Activated CD8-positive, alpha-beta memory T cell treated with anti-CD3 and anti-CD28 coated beads, Interleukin-2, amount 50 U/mL, for 48 hours (primary cell): ENCODE data around the gene MACROD1.

Source experiments
- DNase-seq: peaks from one replicate; pipeline ENCODE4 v3.0.0-alpha.2; 2020

Gene MACROD1

DNA sequence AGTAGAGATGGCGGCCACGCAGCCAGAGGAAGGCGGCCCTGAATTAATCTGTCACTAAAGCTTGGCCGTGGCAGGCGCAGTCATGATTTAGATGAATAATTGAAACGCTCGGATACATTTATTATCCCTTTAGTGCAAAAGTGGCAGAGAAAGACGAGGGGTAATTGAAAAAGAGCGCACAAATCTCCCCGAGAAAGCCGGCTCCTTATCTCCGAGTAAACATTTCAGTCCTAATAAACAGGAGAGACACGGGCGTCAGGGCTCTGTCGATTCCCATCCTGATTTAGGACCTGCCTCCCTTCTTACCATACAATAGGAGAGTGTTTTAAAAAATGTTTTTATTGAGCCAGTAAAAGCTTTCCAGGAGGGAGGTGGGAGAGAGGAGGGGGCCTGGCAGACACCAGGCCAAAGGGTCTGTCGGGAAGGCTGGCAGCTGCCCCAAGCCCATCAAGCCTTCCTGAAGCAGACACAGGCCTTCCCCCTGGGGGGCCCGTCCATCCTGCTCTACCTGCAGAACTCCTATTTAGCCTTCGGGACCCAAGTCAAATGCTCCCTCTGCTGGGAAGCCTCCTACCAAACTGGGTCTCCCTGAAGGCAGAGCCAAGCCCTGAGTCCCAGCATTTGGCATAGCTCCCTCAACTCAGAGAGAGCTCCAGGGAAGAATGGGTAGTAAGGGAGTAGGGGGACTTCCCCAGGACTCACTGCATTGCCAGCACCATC, 156.8 kb downstream of the MACROD1 start:
- no peak for DNase-seq

DNA sequence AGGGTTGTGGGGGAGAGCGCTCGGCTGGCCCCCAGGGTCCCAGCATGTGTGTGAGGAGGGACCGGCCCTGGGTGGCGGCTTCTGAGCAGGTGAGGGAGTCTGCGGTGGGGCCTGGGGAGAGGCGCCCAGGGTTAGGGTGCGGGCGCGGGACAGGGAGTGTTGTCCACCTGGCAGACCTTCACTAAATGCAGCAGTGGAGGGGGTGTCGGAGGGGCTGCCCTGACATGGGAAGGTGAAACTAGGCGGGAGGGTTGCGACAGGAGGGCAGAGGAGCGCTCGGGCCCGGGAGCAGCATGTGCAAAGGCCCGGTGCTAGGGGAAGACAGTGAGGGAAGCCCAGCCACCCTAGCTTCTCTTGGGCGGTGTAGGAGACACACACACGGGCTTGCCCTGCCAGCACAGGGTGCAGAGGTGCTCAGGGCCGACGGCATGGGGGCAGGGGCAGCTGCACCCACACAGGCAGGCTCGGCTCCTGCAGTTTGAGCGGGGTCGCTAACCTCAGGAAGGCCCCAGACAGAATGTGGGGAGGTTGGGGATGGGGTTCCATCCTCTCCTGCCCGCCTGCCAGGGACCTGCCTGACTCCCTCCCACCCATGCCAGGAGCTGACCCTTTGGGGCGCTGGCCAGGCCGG, 157.5 kb downstream of the MACROD1 start:
- DNase-seq = no peak

DNA sequence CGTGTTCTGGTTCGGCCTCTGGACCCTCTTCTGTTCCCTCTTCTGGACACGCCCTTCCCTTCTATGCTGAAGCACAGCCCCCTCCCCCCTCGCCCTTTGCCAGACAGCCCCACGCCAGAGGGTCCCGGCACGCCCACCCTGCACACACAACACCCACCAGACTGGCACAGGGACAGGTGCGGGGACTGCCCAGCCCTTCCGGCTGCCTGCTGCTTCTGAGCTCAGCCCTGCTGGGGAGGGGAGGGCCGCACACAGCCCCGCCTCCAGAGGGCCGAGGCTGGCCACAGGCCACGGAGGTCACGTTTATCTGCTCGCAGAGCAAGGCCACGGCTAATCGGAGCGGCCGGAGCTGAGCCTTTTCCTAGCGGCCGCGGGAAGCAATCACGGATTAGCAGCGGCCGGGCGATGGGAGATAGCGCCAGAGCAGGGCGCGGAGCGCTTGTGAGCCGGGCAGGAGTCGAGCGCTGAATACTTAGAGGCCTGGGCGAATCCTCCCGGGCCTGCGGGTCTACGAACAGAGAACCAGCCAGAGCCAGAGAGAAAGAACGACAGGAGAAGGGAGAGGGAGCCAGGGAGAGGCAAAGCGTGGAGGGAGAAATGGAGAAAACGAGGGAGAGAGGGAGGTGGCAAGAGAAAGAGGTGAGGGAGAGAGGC, 158.2 kb downstream of the MACROD1 start:
- no peak for DNase-seq

DNA sequence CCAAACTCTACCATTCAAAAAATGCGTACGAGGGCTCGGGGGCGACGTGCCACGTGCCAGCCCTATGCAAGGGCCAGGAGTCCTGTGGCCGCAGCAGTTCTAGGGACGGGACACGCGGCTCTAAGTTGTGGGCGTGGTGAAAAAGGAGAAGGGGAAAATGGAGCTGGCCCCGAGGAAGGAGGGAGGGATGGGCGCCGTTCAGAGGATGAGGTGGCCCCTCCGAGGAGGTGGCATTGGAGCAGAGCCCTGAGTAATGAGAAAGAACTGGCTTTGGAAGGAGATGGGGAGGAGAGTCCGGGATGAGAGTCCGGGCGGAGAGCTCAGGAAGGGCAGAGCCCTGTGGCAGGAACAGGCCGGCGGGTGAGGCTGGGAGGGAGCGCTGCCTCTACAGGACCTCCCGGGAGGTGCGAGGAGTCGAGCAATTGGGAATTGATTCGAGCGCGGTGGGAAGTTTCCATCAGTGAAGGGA, 158.7 kb downstream of the MACROD1 start:
- DNase-seq = no peak

DNA sequence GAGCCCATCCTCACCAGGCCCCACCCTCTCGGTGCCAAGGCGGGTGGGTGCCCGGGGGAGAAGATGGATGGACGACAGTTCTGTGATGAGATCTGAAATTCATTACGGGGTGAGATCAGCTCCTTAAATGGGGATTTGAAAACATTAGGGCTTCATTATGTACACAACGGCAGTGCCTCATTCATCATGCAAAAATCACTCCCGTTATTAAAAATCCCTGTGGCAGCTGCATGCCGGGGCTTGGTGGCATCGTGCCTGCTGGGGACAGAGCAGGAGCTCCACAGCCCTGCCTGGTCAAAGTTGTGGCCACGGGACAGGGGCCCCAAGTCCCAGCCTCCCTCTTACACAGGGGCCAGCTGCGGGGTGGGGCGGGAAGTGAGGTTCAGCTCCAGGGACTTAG, 159.5 kb downstream of the MACROD1 start:
- no peak for DNase-seq

DNA sequence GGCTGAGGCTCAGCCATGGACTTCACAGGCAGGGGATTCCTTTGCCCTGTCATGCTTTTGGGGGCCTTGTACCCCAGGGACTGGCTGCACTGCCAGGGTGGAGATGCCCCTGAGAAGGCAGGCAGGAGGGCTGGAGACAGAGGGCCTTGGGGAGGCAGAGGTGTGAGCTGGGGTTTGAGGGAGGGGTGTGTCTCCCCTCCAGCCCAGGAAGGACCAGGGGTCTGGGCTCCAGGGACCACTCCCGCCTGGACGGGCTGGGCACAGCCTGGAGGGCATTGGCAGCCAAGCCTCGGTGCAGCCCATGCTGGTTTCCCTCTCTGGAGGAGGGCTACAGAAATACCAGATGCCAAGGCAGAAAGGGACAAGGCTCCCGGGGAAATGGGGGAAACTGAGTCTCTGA, 160.2 kb downstream of the MACROD1 start:
- no peak for DNase-seq

DNA sequence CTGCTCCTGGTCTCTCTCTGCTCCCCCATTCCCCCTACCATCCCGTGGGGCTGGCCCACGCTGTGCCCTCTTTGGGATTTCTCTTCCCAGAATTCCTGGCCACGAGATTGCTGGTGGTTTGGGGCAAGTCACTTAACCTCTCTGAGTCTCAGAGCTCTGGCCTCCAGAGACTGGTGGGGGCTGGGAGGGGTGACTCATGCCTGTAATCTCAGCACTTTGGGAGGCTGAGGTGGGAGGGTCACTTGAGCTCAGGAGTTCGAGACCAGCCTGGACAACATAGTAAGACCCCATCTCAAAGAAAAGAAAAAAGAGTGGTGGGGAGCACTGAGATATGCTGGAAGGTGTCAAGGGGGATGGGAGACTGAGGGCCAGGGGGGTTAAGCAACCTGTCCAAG, 161.3 kb downstream of the MACROD1 start:
- no peak for DNase-seq

DNA sequence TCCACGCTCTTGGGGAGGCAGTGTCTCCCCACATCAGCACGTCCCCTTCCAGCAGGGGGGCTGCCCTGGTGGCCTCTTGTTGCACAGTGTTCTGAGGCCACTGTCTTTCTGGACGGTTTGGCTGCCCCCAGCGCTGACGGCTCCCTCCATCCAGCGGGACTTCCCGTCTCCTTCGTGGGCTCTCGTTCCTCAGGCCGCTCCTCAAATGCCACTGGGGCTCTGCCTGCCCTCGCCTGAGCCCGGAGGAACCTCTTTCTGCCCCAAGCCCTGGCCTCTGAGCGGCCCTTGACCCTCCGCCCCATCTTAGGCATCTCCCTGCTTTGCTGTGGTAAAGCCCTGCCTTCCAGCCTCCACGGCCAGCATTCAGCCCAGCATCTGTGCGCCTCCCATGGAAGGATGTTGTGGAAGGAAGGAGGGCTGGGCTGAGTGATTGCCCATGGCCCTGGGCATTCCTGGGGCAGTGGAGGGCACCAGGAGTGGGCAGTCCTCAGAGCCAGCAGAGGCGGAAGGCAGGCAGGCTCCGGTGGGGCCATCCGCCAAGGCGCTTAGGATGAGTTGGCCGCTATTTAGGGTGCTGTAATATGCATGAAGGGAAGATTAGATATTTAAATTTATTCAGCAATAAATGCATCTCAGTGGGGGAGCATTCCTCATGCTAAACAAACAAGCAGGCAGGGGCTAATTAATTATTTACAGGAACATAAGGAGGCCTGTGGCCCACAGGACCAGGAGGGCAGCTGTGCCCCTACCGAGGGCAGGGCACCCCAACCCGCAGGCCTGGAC, 161.9 kb downstream of the MACROD1 start:
- DNase-seq = no peak

DNA sequence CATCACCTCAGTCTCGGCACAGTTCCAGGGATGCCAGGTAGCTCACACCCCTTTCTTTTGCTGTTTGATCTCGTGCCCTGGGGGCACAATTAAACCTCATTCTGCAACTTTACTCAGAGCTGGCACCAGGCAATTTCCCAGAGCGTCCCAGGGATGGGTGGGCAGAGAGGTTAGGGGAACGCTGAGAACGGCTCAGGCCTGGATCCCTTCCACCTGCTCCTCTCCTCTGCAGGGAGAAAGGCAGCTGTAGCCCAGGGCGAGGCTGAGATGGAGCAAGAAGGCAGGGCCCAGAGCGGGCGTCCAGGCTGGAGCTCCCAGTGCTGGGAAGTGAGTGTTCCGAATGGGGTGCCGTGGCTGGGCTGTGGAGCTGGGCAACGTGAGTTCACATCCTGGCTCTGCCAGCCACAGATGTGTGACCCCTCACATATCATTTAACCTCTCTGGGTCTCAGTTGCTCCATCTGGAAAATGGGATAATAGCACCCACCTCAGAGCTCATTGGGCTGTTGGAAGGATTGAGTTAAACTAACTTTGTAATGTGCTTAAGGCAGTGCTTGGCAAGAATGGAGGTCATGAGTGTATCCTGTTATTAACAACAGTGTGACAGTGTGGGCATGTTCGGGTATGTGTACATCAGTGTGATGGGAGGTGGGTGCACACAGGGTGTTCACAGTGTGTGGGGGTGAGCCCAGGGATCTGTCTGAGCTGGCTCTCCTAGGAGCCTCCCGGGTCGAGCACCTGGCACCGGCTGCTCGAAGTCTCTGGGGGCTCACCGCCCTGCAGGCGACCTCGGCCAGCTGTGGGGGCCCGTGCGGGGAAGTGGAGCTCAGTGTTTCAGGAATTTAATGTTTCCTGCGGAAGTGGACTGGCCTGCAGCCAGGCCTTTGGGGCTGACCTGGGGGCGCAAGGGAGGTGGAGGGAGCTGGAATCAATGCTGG, 164.2 kb downstream of the MACROD1 start:
- DNase-seq = no peak

DNA sequence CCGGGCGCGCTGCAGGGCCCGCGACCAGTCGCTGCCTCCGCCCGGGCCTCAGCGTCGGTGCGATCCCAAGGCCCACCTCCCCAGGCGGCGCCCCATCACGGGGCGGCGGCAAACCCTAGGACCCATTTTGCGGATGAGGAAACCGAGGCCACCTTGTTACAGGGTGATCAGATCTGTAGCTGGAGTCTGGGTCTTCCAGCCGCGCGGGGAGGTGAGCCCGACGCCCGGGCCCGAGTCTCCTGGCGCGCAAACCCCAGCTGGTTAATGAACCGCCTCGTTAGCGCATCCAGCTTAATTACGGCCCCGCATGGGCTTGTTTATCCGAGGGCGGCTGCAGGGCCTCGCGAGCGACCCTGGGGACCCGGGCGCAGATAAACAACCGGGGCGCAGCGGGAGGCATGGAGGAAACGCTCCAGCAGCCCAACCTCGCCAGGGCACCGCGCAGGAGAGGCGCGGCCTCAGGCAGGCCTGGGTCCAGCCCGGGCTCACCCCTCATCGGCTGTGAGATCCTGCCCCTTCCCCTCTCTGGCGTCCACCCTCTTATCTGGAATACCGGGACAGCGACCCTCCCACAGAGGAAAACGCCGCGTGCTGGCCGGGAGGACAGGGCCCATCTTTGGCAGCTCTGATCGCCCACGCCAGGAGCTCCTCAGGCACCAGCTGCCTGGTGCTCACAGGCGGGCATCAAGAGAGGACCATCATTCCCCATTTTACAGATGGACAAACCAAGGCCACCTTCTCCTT, 165.0 kb downstream of the MACROD1 start:
- no peak for DNase-seq

DNA sequence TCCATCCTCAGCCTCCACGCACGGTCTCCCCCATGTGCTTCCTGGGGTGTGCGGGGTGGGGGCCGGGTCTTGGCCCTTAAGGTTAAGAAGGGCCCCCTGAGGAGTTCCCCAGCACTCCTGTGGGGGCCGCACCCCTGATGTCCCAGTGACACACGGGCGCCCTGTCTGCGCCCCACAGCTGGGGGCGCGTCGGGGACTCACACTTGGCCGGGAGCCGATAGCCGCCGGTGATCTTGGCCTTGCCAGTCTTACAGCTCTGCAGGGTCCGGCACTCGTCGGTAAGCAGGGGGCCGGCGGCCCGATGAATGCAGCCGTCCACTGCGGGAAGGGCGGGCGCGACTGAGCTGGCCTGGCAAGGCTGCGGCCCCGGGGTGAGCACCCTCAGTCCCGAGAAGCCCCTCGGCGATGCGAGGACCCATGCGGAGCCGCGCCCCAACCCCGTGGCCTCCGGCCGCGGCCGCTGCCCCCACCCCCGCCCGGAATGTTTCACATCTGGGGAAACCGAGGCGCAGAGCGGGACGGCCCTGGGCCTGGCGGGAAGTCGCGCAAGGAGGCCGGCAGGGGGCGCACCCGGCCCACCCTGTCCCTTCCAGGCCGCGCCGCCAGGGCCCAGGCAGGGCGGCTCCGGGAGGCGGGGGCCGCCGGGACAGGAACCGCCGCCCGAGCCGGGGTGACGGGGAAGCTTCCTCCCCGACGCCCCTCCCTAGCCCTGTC, 165.7 kb downstream of the MACROD1 start:
- DNase-seq = peak; percentile 90

DNA sequence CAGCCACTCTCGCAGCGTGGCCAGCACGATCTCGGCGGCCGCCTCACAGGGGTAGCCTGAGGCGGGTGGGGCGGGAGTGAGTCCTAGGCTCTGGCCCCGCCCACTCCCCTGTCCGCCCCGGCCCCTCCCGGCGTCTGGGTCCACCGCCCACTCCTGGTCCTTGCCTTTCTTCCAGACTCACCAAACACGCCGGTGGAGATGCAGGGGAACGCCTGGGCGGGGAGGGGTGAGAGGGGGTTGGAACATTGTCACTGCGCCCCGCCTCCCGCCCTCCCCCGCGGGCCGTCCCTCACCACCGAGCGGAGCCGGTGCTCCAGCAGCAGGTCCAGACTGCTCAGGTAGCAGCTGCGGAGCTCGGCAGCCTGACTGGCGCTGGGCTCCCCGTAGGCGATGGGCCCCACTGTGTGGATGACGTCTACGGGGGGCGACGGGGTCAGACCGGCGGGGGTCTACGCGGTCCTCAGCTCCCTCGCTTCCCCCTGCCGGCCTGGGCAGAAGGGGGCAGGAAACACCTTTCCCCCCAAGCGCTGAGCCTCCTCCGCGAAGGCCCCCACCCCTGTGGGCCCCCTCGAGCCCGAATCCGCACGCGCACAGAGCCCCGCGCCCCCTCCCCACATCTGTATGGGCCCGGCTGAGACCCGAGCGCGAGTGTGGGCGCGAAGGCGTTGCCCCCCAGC, 166.4 kb downstream of the MACROD1 start:
- DNase-seq = peak; percentile 80

DNA sequence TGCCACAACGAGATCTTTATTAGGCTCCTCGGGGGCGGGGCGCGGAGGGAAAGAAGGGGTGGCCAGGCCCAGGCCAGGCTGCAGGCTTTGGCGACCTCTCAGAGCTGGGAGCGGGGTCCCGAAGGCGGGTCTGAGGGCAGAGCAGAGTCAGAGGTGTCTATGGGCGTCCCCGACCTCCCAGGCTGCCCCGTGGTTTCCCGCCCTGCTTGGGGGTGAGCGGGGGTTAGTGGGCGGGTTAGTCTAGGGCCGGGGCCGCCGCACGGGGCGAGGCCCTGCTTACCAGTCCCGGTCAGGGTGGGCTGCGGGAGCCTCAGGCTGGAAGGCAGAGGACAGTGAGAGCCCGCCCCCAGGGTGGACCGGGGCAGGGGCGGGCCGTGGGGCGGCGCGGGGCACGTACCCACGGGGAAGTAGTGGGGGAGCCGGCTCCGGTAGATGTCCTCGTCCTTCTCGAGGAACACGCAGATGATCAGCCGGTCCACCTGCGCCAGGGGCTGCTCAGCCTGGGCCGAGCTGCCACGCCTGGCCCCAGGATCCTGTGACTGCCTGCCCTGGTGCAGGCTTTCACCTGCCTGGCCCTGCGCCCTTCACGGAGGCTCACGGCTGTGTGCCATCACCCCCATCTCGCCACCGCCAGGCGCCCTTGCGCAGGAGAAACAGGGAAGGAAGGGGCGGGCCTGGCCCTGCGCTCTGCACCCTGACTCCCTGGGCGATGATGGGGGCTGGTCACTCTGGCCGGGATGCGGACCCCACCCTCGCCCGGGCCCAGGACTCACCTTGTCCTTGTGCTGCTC, 167.2 kb downstream of the MACROD1 start:
- DNase-seq = no peak

DNA sequence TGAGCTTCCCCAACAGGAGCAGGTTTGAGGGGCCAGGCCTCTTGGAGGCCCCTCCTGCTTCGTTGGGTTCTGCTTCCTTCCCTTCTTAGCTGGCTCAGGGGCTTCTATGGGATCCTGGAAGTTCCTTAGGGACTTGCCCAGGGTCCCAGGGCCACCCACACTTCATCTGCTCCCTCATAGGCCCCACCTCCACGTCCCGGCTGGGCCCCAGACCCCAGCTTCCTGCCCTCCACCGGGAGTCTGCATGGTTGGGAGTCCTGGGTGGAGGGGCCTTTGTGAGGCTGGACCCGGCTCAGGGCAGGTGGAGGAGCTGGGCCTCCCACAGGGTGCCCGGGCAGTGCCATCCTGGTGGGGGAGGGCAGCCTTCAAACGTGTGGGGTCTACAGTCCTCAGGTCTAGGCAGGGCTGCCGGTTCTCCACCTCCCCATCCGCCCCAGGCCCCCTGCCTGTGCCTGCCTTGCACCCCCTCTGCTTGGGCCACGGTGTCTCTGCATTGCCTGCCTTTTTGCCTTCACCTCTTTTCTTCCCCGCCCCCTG, 168.0 kb downstream of the MACROD1 start:
- no peak for DNase-seq

DNA sequence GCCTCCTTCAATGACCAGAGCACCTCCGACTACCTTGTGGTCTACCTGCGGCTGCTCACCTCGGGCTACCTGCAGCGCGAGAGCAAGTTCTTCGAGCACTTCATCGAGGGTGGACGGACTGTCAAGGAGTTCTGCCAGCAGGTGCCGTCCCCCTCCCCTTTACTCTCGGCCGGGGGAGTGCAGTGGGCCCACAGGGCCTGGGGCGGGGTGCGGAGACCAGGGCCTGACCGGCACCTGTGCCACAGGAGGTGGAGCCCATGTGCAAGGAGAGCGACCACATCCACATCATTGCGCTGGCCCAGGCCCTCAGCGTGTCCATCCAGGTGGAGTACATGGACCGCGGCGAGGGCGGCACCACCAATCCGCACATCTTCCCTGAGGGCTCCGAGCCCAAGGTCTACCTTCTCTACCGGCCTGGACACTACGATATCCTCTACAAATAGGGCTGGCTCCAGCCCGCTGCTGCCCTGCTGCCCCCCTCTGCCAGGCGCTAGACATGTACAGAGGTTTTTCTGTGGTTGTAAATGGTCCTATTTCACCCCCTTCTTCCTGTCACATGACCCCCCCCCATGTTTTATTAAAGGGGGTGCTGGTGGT, 168.7 kb downstream of the MACROD1 start:
- DNase-seq = no peak

DNA sequence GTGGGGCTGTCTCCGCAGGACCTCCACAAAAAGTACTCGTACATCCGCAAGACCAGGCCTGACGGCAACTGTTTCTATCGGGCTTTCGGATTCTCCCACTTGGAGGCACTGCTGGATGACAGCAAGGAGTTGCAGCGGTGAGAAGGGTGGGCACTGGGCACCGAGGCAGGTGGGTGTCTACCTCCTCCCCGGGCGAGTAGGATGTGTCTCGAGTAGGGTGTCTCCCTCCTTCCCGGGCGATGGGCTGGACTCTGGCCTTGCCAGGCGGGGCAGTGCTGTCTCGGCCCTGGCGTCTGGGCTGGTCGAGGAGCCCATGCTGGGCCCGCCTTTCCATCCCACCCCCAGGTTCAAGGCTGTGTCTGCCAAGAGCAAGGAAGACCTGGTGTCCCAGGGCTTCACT, 169.4 kb downstream of the MACROD1 start:
- no peak for DNase-seq

DNA sequence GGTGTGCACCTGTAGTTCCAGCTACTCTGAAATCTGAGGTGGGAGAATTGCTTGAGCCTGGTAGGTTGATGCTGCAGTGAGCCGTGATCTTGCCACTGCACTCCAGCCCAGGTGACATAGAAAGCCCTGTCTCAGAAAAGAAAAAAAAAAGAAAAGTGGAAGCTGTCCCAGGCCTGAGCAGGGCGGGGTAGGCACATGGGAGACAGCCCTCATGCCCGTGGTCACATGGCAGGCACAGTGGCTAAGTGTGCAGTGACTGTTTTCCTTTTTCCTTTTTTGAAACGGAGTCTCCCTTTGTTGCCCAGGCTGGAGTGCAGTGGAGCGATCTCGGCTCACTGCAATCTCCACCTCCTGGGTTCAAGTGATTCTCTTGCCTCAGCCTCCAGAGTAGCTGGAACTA, 171.9 kb downstream of the MACROD1 start:
- no peak for DNase-seq

DNA sequence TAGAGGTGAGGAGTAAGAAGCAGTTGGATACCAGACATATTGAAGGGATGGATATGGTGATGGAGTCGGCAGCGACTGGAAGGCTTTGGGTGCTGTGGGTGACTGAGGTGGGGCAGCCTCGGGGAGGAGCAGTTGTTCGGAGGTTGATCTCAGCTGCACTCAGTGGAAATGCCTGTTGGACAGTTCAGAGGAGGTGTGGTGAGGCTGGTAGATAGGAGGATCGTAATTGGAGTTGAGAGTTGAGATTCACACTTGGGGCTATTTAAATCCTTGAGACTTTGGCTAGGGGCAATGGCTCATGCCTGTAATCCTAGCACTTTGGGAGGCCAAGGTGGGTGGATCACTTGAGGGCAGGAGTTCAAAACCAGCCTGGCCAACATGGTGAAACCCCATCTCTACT, 172.8 kb downstream of the MACROD1 start:
- no peak for DNase-seq

DNA sequence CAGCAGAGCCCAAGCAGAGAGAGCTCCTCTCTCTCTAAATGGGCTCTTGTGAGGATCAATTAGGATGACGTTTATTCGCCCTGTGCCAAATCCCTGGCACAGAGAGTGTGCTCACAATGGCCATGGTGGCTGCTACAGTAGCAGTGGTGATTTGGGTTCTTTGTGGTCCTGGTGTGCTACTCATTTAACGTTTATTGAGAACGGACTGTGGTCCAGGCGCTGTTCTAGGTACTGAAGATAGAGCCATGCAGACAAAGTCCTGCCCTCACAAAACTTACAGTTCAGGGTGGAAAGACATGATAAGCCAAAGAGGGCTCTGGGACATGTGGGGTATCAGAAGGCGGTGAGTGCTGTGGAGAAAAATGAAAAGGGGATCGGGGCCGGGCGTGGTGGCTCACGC, 174.4 kb downstream of the MACROD1 start:
- no peak for DNase-seq
